Measurements from ENCODE around the gene DMRTC2. TPM values are rescaled to one million over a fixed set of nuclear protein-coding genes. Genes with fewer than 3 reads are reported as not detected.

Gene DMRTC2
- total and polyA plus RNA-seq, 2 of the 13 experiments (the other 11 are each of a cell fraction or from before 2014, with no cell fraction given) = not detected

DNA sequence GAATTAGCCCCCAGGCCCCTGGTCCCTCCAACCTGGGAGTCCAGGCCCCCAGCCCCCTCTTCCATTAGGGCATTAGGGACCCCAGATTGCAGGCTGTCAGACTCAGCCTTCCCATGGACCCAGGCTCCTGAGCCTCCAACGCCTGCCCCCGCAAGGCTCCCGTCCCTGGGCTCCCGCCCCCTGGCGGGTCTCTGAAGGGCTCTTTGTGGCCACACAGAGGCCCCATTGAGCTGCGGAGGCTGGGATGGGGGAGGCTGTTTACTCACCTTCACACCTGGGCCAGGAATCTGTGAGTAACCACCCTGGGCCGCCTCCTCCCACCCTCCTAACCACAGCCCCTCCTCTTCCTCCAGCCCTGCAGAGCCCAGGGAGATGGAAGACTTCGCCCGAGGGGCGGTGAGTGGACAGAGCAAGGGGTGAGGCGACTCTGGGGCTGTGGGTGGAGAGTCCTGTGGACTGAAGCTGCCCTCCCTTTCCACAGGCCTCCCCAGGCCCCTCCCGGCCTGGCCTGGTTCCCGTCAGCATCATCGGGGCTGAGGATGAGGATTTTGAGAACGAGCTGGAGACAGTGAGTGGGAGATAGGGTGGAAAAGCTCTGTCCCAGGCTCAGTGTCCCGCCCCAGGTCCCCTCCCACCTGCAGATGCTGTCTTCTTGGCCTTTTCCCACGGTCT is 43.0 kb downstream of the DMRTC2 start (continued):
- TF ChIP-seq, protein P1, sequence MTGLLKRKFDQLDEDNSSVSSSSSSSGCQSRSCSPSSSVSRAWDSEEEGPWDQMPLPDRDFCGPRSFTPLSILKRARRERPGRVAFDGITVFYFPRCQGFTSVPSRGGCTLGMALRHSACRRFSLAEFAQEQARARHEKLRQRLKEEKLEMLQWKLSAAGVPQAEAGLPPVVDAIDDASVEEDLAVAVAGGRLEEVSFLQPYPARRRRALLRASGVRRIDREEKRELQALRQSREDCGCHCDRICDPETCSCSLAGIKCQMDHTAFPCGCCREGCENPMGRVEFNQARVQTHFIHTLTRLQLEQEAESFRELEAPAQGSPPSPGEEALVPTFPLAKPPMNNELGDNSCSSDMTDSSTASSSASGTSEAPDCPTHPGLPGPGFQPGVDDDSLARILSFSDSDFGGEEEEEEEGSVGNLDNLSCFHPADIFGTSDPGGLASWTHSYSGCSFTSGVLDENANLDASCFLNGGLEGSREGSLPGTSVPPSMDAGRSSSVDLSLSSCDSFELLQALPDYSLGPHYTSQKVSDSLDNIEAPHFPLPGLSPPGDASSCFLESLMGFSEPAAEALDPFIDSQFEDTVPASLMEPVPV (CRISPR knock-in tag; IDR thresholded peaks at IDR 0.05) = peak; percentile 83; the same call in 1 of the 2 replicates
- TF ChIP-seq RORA (CRISPR knock-in tag; IDR thresholded peaks at IDR 0.05) = no peak
- peak; percentile 50 for TF ChIP-seq HDAC2 (CRISPR knock-in tag; IDR thresholded peaks at IDR 0.05)
- no peak for TF ChIP-seq ZNF567 (CRISPR knock-in tag; IDR thresholded peaks at IDR 0.05; ENCODE audit: borderline replicate concordance)
- no peak for TF ChIP-seq FOXM1 (CRISPR knock-in tag; IDR thresholded peaks at IDR 0.05)
- peak; percentile 96 for TF ChIP-seq FOXA3 (CRISPR knock-in tag; IDR thresholded peaks at IDR 0.05)
- TF ChIP-seq, protein P2, sequence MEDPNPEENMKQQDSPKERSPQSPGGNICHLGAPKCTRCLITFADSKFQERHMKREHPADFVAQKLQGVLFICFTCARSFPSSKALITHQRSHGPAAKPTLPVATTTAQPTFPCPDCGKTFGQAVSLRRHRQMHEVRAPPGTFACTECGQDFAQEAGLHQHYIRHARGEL (CRISPR knock-in tag; IDR thresholded peaks at IDR 0.05) = no peak
- no peak; the same call in 1 of the 2 replicates for TF ChIP-seq NR2C2 (CRISPR knock-in tag; IDR thresholded peaks at IDR 0.05; ENCODE audit: borderline replicate concordance)
- TF ChIP-seq NFE2L2 (IDR thresholded peaks at IDR 0.05; ENCODE audit: low read length) = no peak
- peak; percentile 86 for TF ChIP-seq SAP130 (CRISPR knock-in tag; IDR thresholded peaks at IDR 0.05; ENCODE audit: low read depth)
- no peak for TF ChIP-seq ZNF235 (CRISPR knock-in tag; IDR thresholded peaks at IDR 0.05; ENCODE audit: borderline replicate concordance)
- peak; percentile 60; the same call in 1 of the 2 replicates for TF ChIP-seq MEIS2 (CRISPR knock-in tag; IDR thresholded peaks at IDR 0.05)
- no peak; the same call in 1 of the 2 replicates for TF ChIP-seq TOPORS (CRISPR knock-in tag; IDR thresholded peaks at IDR 0.05)
- TF ChIP-seq, protein P3, sequence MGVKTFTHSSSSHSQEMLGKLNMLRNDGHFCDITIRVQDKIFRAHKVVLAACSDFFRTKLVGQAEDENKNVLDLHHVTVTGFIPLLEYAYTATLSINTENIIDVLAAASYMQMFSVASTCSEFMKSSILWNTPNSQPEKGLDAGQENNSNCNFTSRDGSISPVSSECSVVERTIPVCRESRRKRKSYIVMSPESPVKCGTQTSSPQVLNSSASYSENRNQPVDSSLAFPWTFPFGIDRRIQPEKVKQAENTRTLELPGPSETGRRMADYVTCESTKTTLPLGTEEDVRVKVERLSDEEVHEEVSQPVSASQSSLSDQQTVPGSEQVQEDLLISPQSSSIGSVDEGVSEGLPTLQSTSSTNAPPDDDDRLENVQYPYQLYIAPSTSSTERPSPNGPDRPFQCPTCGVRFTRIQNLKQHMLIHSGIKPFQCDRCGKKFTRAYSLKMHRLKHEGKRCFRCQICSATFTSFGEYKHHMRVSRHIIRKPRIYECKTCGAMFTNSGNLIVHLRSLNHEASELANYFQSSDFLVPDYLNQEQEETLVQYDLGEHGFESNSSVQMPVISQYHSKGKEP (CRISPR knock-in tag; IDR thresholded peaks at IDR 0.05) = no peak
- no peak for TF ChIP-seq NFYC (CRISPR knock-in tag; IDR thresholded peaks at IDR 0.05)
- TF ChIP-seq, protein P4, sequence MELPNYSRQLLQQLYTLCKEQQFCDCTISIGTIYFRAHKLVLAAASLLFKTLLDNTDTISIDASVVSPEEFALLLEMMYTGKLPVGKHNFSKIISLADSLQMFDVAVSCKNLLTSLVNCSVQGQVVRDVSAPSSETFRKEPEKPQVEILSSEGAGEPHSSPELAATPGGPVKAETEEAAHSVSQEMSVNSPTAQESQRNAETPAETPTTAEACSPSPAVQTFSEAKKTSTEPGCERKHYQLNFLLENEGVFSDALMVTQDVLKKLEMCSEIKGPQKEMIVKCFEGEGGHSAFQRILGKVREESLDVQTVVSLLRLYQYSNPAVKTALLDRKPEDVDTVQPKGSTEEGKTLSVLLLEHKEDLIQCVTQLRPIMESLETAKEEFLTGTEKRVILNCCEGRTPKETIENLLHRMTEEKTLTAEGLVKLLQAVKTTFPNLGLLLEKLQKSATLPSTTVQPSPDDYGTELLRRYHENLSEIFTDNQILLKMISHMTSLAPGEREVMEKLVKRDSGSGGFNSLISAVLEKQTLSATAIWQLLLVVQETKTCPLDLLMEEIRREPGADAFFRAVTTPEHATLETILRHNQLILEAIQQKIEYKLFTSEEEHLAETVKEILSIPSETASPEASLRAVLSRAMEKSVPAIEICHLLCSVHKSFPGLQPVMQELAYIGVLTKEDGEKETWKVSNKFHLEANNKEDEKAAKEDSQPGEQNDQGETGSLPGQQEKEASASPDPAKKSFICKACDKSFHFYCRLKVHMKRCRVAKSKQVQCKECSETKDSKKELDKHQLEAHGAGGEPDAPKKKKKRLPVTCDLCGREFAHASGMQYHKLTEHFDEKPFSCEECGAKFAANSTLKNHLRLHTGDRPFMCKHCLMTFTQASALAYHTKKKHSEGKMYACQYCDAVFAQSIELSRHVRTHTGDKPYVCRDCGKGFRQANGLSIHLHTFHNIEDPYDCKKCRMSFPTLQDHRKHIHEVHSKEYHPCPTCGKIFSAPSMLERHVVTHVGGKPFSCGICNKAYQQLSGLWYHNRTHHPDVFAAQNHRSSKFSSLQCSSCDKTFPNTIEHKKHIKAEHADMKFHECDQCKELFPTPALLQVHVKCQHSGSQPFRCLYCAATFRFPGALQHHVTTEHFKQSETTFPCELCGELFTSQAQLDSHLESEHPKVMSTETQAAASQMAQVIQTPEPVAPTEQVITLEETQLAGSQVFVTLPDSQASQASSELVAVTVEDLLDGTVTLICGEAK (IDR thresholded peaks at IDR 0.05) = no peak
- TF ChIP-seq, protein P4 (CRISPR knock-in tag; IDR thresholded peaks at IDR 0.05) = no peak
